Neural cell (in vitro differentiated cells): Measurements from ENCODE around the gene NDUFAF2. TPM values are rescaled to one million over a fixed set of nuclear protein-coding genes. Genes with fewer than 3 reads are reported as not detected.

ENCODE experiments used
- H2AFZ ChIP-seq: fragments of 200-600, 300-800 bp; sonication (generic), shearing (Covaris generic); 2 replicates; pipeline ENCODE4 v1.6.0; 2014; ENCODE audit warnings: low read depth, mild to moderate bottlenecking, antibody characterized with exemption, low read length, moderate library complexity
- H3F3A ChIP-seq: fragments of 200-600 bp; shearing (Covaris generic); 2 replicates; pipeline ENCODE4 v1.6.1; 2016; ENCODE audit warnings: mild to moderate bottlenecking, moderate library complexity, mixed read lengths, antibody characterized with exemption, low read length; ENCODE audit not compliant: insufficient read depth, poor library complexity, severe bottlenecking
- H3K27ac ChIP-seq: fragments of 200-600, 300-800 bp; sonication (generic), shearing (Covaris generic); 2 replicates; pipeline ENCODE4 v1.5.1; 2014; ENCODE audit warnings: mild to moderate bottlenecking, low read length, moderate library complexity
- H3K27me3 ChIP-seq: fragments of 300-800, 200-600 bp; sonication (generic), shearing (Covaris generic); 2 replicates; pipeline ENCODE4 v1.6.0; 2014; ENCODE audit warnings: mild to moderate bottlenecking, low read depth, low read length, moderate library complexity; ENCODE audit not compliant: insufficient read depth
- H3K36me3 ChIP-seq: fragments of 300-800, 200-600 bp; sonication (generic), shearing (Covaris generic); 2 replicates; pipeline ENCODE4 v1.5.1; 2014; ENCODE audit warnings: mild to moderate bottlenecking, antibody characterized with exemption, low read length, moderate library complexity; ENCODE audit not compliant: insufficient read depth
- H3K4me2 ChIP-seq: fragments of 300-800, 200-600 bp; sonication (generic), shearing (Covaris generic); 2 replicates; pipeline ENCODE4 v1.6.0; 2014; ENCODE audit warnings: mild to moderate bottlenecking, low read length
- H3K4me3 ChIP-seq: fragments of 300-800, 200-600 bp; sonication (generic), shearing (Covaris generic); 2 replicates; pipeline ENCODE4 v1.5.1; 2014; ENCODE audit warnings: mild to moderate bottlenecking, low read length, moderate library complexity
- H3K79me2 ChIP-seq: fragments of 200-600 bp; shearing (Covaris generic); replicated peaks from 2 replicates; pipeline ENCODE4 v1.6.0; 2014; ENCODE audit warnings: mild to moderate bottlenecking, low read length, moderate library complexity; ENCODE audit not compliant: insufficient read depth
- H3K9ac ChIP-seq: fragments of 300-800, 200-600 bp; sonication (generic), shearing (Covaris generic); 2 replicates; pipeline ENCODE4 v1.6.1; 2016; ENCODE audit warnings: mild to moderate bottlenecking, low read length, mixed read lengths
- H3K9me2 ChIP-seq: fragments of 200-600 bp; shearing (Covaris generic); 2 replicates; pipeline ENCODE4 v1.6.1; 2016; ENCODE audit warnings: mild to moderate bottlenecking, low read length, mixed read lengths; ENCODE audit not compliant: insufficient read depth
- H3K9me3 ChIP-seq: fragments of 200-600, 300-800 bp; sonication (generic), shearing (Covaris generic); 2 replicates; pipeline ENCODE4 v1.6.1; 2016; ENCODE audit warnings: mild to moderate bottlenecking, mixed run types, low read length, moderate library complexity, mixed read lengths
- H4K20me1 ChIP-seq: fragments of 200-600 bp; shearing (Covaris generic); 2 replicates; pipeline ENCODE4 v1.6.1; 2016; ENCODE audit warnings: mild to moderate bottlenecking, mixed run types; ENCODE audit not compliant: insufficient read depth
- CTCF ChIP-seq: fragments of 450-650 bp; IDR thresholded peaks from 2 replicates; pipeline ENCODE4 v1.5.1; 2014; ENCODE audit warnings: antibody characterized with exemption, mild to moderate bottlenecking, moderate library complexity; ENCODE audit not compliant: poor library complexity, severe bottlenecking
- EZH2 ChIP-seq: fragments of 200-600, 300-800 bp; shearing (Covaris generic), sonication (generic); IDR thresholded peaks from 2 replicates; pipeline ENCODE4 v1.6.1; 2014; ENCODE audit warnings: antibody characterized with exemption, low read length, borderline replicate concordance, mild to moderate bottlenecking; ENCODE audit not compliant: insufficient read depth, poor library complexity, severe bottlenecking
- MXI1 ChIP-seq: fragments of 450-650 bp; conservative IDR thresholded peaks from 2 replicates; pipeline ENCODE4 v1.6.1; 2014; ENCODE audit warnings: antibody characterized with exemption, mild to moderate bottlenecking; ENCODE audit not compliant: poor library complexity, severe bottlenecking
- POLR2AphosphoS5 ChIP-seq: IDR thresholded peaks from 2 replicates; pipeline ENCODE4 v1.6.1; 2012
- RAD21 ChIP-seq: fragments of 450-650 bp; conservative IDR thresholded peaks from 2 replicates; pipeline ENCODE4 v1.6.1; 2014; ENCODE audit warnings: antibody characterized with exemption, mild to moderate bottlenecking, moderate library complexity
- REST ChIP-seq: IDR thresholded peaks from 2 replicates; pipeline ENCODE4 v1.6.1; 2012; ENCODE audit warnings: borderline replicate concordance
- SMC3 ChIP-seq: fragments of 450-650 bp; conservative IDR thresholded peaks from 2 replicates; pipeline ENCODE4 v1.6.1; 2014; ENCODE audit warnings: antibody characterized with exemption, mild to moderate bottlenecking, moderate library complexity; ENCODE audit not compliant: poor library complexity
- TAF1 ChIP-seq: IDR thresholded peaks from 2 replicates; pipeline ENCODE4 v1.6.1; 2012; ENCODE audit warnings: low read depth
- polyA plus RNA-seq: library from polyadenylated mRNA; depleted of rRNA; stranded (reverse); fragments of >200 nt; gene quantifications from 2 replicates; pipeline ENCODE4 v1.2.3, GENCODE V29; 2014

Gene NDUFAF2
- polyA plus RNA-seq, 1 donor from 2014 or later: 53.6 TPM

GRCh38 chr5:61167382-61167781 lies 222.4 kb downstream of the NDUFAF2 start:
- Histone ChIP-seq H3K4me2 (no peak overlapping the region), H3K79me2 (peaks cover 9% of the 10 kb centered on the region), H3K9ac (no peak overlapping the region), H3K27ac (no peak overlapping the region), H2AFZ (no peak overlapping the region), H3K27me3 (no peaks in the 10 kb centered on the region), H3K9me3 (no peaks in the 10 kb centered on the region), H3K36me3 (no peaks in the 10 kb centered on the region), H3K4me3 (no peak overlapping the region), H3F3A (no peaks in the 10 kb centered on the region), H4K20me1 (no peaks in the 10 kb centered on the region), H3K9me2 (no peaks in the 10 kb centered on the region)
- TF ChIP-seq CTCF (peak; percentile 54), REST (no peak), SMC3 (peak; percentile 66), EZH2 (no peak), MXI1 (no peak), RAD21 (peak; percentile 61), POLR2AphosphoS5 (no peak), TAF1 (no peak)

GRCh38 chr5:61168951-61169350 lies 223.9 kb downstream of the NDUFAF2 start:
- Histone ChIP-seq H3K9ac (no peak overlapping the region), H4K20me1 (no peaks in the 10 kb centered on the region), H3K27ac (no peak overlapping the region), H3K79me2 (no peaks in the 10 kb centered on the region), H3K36me3 (no peaks in the 10 kb centered on the region), H3K4me3 (no peak overlapping the region), H3K4me2 (no peak overlapping the region), H2AFZ (no peak overlapping the region), H3K9me3 (no peaks in the 10 kb centered on the region), H3K27me3 (no peaks in the 10 kb centered on the region), H3F3A (no peaks in the 10 kb centered on the region), H3K9me2 (no peaks in the 10 kb centered on the region)
- TF ChIP-seq RAD21 (no peak), TAF1 (no peak), POLR2AphosphoS5 (no peak), MXI1 (no peak), CTCF (no peak), EZH2 (no peak)
